GM12892 (cell line): ENCODE measurements around the gene TFAP2A.

Experiments
- DNase-seq: peaks from one replicate; pipeline ENCODE4 v3.0.0; 2011; ENCODE audit not compliant: insufficient read length
- FAIRE-seq: peaks from 2 replicates; lab custom pipeline; 2011; peaks lifted over from hg19 to GRCh38; lab: Jason Lieb, UNC
- POLR2A ChIP-seq: IDR thresholded peaks from 2 replicates; pipeline ENCODE4 v1.6.1; 2011; ENCODE audit warnings: low read depth, low read length, control low read depth
- POLR2AphosphoS5 ChIP-seq: IDR thresholded peaks from 2 replicates; pipeline ENCODE4 v1.6.1; 2011; ENCODE audit warnings: low read depth, low read length, control low read depth
- TAF1 ChIP-seq: IDR thresholded peaks from 2 replicates; pipeline ENCODE4 v1.6.1; 2011; ENCODE audit warnings: low read depth, mild to moderate bottlenecking, control low read depth, low read length, borderline replicate concordance

TFAP2A gene

DNA sequence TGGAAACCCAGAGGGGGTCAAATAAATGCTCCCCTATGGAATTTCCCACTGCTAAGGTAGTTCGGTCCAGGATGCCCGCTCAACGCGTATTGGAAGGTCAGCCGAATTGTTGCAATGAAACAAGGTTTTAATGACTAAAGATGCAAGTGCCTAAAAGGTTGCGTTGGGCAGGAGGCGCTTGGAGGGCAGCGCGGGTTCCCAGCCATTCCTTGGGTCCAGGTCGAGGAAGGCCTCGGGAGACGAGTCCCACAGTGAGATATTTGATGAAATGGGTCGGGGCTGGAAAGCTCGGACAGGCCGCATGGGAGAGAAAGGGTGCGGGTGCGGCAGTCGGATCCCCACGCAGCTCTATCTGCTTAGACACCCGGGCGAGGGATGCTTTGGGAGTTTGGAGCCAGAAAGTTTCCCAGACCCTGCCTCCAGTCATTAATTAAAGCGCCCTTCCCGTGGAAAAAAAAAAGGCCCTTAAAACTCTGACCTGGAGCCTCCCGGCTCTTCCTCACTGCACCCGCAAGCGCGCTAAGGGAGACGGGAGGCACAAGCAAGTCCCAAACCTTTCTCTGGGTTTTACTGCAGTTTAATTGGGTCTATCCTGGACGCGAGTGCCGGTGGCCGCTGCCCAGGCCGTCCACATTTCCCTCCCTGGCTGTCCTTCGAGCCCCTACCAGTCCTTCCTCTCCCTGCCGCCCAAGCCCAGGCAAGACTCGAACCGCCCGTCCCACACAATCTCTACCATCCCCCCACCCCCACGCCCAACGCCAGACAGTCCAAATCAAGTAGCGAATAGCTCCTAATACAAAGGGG, 24.2 kb downstream of the TFAP2A start:
- DNase-seq, result no peak
- TF ChIP-seq TAF1 (no peak), POLR2AphosphoS5 (no peak), POLR2A (no peak)
- FAIRE-seq, result no peak

- FAIRE-seq (no peak), DNase-seq (no peak)
- no peak for TF ChIP-seq POLR2A
- TF ChIP-seq POLR2AphosphoS5, result no peak
- TF ChIP-seq TAF1, result no peak
These were observed 25.0 kb downstream of the TFAP2A start for GRCh38 chr6:10389739-10390494.

DNA sequence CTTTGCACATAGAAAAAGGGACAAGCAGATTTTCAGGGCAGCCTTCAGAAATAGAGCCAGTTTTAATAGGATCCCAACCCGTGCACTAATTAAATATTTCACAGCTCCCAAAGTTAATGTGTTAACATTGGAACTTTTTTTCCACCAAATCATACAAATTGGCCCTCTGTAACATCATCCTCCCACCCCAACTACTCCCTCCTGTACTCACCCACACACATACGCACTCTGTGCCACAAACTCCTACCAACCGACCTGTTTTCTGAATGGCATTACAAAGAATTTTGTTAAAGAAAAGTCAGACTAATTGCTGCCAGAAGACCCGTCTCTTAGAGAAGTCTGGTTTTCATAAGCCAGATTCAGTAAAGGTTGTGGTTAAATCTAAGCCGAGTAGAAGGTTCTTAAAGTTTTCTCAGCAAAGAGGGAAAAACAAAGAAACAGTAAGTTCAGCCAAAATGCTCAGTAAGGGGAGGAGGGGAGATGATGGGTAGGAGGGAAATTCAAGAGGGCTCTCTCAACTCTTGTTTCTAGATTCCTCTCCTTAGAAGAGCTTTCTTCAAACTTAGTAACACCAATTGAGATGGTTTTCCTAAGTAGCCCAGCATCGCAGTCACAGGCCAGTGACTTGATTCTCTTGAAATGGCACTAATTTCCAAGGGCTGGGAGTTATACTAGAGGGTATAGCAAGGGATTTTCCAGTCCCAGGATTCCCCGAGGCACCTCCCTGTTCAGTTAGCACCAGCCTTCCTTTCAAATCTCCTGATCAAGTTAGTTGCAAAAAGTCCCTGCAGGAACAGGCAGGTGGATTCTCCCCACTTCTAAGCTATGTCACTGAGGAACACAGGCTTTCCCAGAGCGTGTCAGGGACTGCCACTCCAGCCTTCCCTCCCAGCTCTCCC, 27.9 kb downstream of the TFAP2A start:
- FAIRE-seq, result no peak
- no peak for TF ChIP-seq POLR2A
- no peak for TF ChIP-seq TAF1
- TF ChIP-seq POLR2AphosphoS5, result no peak
- no peak for DNase-seq

DNA sequence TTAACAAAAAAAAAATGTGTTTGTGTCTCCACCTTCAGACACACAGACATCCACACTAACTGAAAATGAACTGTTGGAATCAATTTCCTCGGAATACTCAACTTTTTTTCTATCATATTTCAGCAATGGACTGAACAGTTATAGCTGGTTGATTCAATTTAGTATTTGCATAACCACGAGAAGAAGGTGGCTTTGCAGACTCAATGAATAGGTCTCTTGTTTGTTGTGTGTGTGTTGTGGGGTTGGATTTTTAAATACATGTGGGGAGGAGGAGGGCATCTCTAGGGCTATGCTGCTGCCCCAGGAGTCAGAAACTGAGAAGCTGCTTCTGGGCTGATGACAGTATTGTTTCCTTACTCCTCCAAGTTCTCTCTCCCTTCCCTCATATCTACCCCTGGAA, 28.7 kb downstream of the TFAP2A start:
- no peak for TF ChIP-seq POLR2A
- no peak for TF ChIP-seq TAF1
- TF ChIP-seq POLR2AphosphoS5, result no peak
- DNase-seq, result no peak
- FAIRE-seq, result no peak

DNA sequence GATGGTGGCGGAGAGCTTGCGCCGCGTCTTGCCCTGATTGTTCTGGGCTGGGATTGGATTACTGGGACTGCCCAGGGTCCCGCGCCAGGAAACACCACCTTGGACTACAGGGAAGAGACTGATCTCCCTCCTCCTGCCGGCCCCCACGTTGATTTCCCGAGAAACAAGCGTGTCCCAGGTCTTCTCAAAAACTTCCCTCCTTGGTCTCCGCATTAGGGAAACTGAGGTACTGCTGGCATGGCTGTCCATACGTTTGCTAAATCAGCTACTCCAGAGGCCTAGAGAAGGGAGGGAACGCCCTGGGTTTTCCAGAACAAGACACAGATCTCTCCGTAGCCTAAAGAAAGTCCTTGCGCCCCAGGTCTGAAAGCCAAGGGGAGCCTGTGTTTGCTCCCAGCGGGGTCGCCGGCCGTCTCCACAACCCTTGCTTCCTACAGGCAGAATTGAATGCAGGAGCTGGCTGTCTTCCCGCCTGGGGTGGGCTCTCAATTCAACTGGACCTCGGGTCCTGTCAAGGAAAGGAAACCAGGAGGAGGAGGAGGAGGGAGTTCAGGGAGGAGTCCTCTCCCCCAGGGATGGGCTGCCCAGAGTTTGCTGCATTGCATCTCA, 29.2 kb downstream of the TFAP2A start:
- TF ChIP-seq POLR2AphosphoS5 (no peak), POLR2A (no peak), TAF1 (no peak)
- FAIRE-seq (no peak), DNase-seq (no peak)

DNA sequence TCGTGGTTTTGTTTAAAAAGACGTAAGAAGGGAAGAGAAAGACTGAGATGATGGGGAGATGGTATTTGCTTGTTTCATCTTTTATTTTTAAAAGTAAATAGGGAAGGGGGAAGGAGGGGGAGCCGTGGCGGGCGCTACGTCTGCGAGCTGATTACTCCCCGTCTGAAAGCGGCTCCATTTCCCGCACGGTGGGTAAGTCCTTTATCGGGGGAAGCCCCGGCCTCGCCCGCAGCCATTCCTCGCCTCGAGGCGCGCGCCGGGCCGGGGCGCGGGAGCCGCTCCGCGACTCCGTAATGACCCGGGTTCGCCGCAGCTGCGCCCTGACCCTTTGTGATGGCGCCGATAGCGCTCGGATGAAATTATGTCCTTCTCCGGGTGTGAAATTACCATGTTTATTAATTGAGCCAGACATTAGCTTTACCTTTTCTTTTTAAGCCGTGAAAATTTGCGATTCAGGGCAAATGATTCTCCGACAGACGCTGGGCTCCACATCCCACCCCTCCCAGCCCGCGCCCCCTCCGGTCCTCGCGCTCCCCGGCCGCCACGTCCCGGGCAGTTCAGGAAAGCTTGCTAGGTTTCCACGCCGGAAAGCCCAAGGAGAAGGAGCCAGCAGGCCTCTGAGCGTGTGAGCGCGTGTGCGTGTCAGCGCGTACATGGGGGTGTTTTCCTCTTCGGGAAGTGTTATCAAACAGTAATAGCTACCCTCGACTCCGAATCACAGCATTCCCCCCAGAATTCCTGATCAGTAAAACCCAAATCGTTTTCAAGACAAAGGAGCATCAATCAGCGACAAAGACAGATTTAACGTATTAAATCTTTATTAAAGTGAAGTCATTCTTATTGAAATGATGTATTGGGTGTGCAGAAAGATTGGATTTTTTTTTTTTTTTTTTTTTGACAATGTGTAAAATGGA, 30.0 kb downstream of the TFAP2A start:
- DNase-seq, result no peak
- FAIRE-seq, result no peak
- TF ChIP-seq POLR2A, result no peak
- no peak for TF ChIP-seq POLR2AphosphoS5
- no peak for TF ChIP-seq TAF1

DNA sequence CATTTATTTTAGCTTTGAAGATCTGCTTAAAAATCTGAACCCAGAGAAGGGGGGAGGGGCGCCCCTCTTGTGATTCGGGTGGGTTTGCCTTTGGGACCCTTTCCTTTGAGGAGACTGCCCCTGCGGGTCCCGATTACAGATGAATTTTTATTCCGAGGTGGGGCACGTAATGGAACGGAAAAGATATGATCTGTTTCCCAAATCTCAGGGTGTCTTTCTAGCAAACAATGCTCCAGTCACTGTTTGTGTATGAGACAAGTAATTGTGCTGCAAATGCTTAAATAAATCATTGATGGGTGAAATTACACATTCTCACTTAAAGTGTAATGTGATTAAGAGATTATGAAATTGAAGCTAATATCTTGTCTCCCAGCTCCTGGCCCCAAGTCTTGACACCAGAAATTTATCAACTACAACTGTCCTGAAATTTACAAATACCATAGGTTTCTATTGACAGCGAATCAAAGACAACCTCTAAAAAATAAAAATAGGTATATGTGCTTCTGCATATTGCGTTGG, 30.7 kb downstream of the TFAP2A start:
- TF ChIP-seq POLR2A (no peak), POLR2AphosphoS5 (no peak), TAF1 (no peak)
- DNase-seq (no peak), FAIRE-seq (no peak)

DNA sequence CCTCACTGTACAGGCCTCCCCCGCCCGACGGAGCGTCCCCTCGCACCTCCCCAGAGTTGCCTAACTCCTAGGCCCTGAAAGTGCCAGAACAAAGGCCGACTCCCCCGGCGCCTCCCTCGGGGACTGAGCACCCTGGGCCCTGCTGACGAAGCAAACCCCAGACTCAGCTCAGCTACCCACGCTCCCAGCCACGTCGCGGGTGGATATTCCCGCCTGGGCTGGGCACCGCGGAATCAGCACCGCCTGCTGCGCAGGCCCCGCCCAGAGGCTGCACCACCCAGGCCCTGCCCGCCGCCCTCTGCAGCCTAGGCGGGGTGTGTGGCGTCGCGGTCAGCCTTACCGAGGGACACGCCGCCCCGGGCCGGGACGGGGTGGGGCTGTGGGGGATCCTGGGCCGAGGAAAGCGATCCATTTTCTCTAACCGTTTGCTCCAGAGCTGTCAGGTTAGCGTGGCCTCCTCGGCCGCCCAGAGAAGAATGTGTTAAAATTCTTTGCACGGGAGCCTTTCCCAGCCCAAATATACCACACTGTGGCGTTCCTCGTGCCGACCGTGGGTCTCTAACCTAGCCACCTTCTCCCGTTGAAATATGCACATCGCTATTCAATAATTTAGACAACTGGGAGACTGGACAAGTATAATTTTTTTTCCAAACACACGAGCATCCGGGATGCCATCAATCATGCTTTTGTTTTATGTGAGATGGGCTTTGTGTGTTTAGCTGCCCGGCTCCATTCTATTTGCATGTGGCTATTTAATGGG, 31.4 kb downstream of the TFAP2A start:
- TF ChIP-seq POLR2A (no peak), POLR2AphosphoS5 (no peak), TAF1 (no peak)
- no peak for FAIRE-seq

DNA sequence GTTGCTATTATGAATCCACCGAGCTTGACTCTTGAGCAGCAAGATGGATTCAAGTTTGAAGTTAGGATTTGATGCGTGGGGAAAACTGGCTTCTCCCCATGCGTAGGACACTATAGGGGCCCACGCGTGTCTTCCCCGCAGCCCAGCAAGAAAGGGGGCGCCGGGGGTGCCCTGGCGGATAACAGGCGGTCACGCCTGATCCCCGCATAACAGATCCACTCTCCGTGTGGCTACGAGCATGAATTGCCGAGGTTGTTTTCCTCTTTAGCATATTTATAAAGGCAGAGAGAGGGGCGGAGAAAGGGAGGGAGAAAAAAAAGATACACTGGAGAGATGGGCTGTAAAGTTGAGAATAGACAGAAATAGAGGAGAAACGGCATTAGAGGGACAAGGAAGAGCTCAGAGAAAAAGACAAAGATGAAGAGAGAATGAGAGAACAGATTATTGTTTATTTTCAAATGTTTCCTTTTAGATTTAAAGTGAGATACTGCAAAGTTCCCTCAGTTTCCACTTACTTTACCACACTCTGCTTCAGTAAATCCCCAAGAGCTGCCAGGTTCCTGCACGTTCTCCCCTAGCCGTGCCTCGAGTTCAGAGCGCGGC, 32.0 kb downstream of the TFAP2A start:
- TF ChIP-seq TAF1 (no peak), POLR2AphosphoS5 (no peak), POLR2A (no peak)
- DNase-seq (no peak), FAIRE-seq (no peak)

More for the DNA sequence above, 31.4 kb downstream of the TFAP2A start:
- no peak for DNase-seq
